ENCODE measurements around the gene ARMC9. TPM values are rescaled to one million over a fixed set of nuclear protein-coding genes. Genes with fewer than 3 reads are reported as not detected.

Gene ARMC9
- total RNA-seq, 1 experiment from 2014 or later = 14.9 TPM

DNA sequence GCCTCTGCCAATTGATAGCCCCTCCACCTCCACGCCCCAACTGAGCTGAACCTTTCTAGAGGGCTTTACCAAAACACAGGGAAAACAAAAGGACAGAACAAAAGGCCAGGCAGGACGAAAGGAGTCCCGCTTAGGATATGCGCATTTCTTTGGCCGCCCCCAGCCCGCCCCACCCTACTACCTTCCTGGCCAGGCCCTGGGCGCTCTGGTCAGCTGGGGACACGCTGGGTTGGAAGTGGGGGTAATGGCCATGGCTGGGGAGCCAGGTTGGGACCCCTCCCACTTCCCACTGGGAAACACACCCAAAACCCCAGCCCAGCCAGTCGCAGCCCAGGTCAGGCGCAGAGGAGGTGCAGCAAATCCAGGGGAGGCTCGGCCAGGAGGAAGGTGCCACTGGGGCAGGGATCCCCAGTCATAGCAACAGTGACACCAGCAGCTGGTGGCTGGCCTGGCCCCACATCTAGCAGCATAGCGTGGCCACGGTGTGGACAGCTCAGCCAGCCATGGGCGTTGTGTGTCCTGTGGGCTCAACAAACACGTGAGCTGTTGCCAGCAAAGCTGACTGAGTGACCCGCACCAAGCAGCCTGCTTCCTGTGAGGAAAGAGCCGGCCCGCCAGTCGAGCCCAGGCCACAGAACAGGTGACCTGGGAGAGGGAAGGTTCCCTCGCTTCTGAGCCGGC is 172.5 kb downstream of the ARMC9 start:
- Histone ChIP-seq H3K27ac (ENCODE audit: low read depth, low read length, poor library complexity, severe bottlenecking) (no peak overlapping the region), H3K36me3 (ENCODE audit: insufficient read depth, low read length, poor library complexity, severe bottlenecking) (no peaks in the 10 kb centered on the region), H3K27me3 (replicated peaks; ENCODE audit: insufficient read depth, low read depth, low read length, poor library complexity) (no peaks in the 10 kb centered on the region), H3K9me3 (ENCODE audit: low read depth, low read length, poor library complexity, severe bottlenecking) (no peaks in the 10 kb centered on the region), H3K4me1 (ENCODE audit: insufficient read depth, low read length, poor library complexity, severe bottlenecking) (no peaks in the 10 kb centered on the region), H3K4me3 (ENCODE audit: low read depth, low read length, poor library complexity, severe bottlenecking) (no peak overlapping the region)
- DNase-seq (ENCODE audit: low spot score) = no peak
- TF ChIP-seq CTCF (conservative IDR thresholded peaks at IDR 0.05; ENCODE audit: low read depth, low read length) (no peak), EZH2 (IDR thresholded peaks at IDR 0.05; ENCODE audit: borderline replicate concordance, low read depth, low read length, poor library complexity, severe bottlenecking) (no peak)
- BruUV-seq (replicated peaks) = no TSS peak
- POLR2A ChIA-PET (ENCODE audit: low non-redundant PET) = no interaction called here
- intact Hi-C loops (cut with micrococcal nuclease; ENCODE audit: unreplicated experiment) = no loop called here
- CTCF ChIA-PET = no interaction called here

- Histone ChIP-seq H3K4me3 (ENCODE audit: low read depth, low read length, poor library complexity, severe bottlenecking) (no peak overlapping the region), H3K27me3 (replicated peaks; ENCODE audit: insufficient read depth, low read depth, low read length, poor library complexity) (no peaks in the 10 kb centered on the region), H3K36me3 (ENCODE audit: insufficient read depth, low read length, poor library complexity, severe bottlenecking) (no peaks in the 10 kb centered on the region), H3K9me3 (ENCODE audit: low read depth, low read length, poor library complexity, severe bottlenecking) (no peaks in the 10 kb centered on the region), H3K27ac (ENCODE audit: low read depth, low read length, poor library complexity, severe bottlenecking) (no peak overlapping the region), H3K4me1 (ENCODE audit: insufficient read depth, low read length, poor library complexity, severe bottlenecking) (no peaks in the 10 kb centered on the region)
- TF ChIP-seq EZH2 (IDR thresholded peaks at IDR 0.05; ENCODE audit: borderline replicate concordance, low read depth, low read length, poor library complexity, severe bottlenecking) = no peak
- BruUV-seq (replicated peaks) = no TSS peak
- ChIA-PET POLR2A (ENCODE audit: low non-redundant PET) (no interaction called here), CTCF (no interaction called here)
- intact Hi-C loops (cut with micrococcal nuclease; ENCODE audit: unreplicated experiment) = no loop called here
- DNase-seq (ENCODE audit: low spot score) = no peak
Measured at GRCh38 chr2:231371430-231372054, 173.1 kb downstream of the ARMC9 start.

GRCh38 chr2:231372326-231372725 is 173.9 kb downstream of the ARMC9 start:
- POLR2A ChIA-PET (ENCODE audit: low non-redundant PET) = no interaction called here
- intact Hi-C loops (cut with micrococcal nuclease; ENCODE audit: unreplicated experiment) = no loop called here
- TF ChIP-seq EZH2 (IDR thresholded peaks at IDR 0.05; ENCODE audit: borderline replicate concordance, low read depth, low read length, poor library complexity, severe bottlenecking) = no peak

GRCh38 chr2:231373184-231373583 is 174.8 kb downstream of the ARMC9 start:
- ChIA-PET CTCF (no interaction called here), POLR2A (ENCODE audit: low non-redundant PET) (no interaction called here)
- DNase-seq (ENCODE audit: low spot score) = no peak
- intact Hi-C loops (cut with micrococcal nuclease; ENCODE audit: unreplicated experiment) = no loop called here
- H3K36me3 ChIP-seq (ENCODE audit: insufficient read depth, low read length, poor library complexity, severe bottlenecking) = no peaks in the 10 kb centered on the region
- H3K27ac ChIP-seq (ENCODE audit: low read depth, low read length, poor library complexity, severe bottlenecking) = no peak overlapping the region
- no TSS peak for BruUV-seq (replicated peaks)
- no peaks in the 10 kb centered on the region for H3K27me3 ChIP-seq (replicated peaks; ENCODE audit: insufficient read depth, low read depth, low read length, poor library complexity)
- H3K4me3 ChIP-seq (ENCODE audit: low read depth, low read length, poor library complexity, severe bottlenecking) = no peak overlapping the region
- no peaks in the 10 kb centered on the region for H3K9me3 ChIP-seq (ENCODE audit: low read depth, low read length, poor library complexity, severe bottlenecking)
- H3K4me1 ChIP-seq (ENCODE audit: insufficient read depth, low read length, poor library complexity, severe bottlenecking) = no peaks in the 10 kb centered on the region
- TF ChIP-seq EZH2 (IDR thresholded peaks at IDR 0.05; ENCODE audit: borderline replicate concordance, low read depth, low read length, poor library complexity, severe bottlenecking) (no peak), CTCF (conservative IDR thresholded peaks at IDR 0.05; ENCODE audit: low read depth, low read length) (no peak)

More at GRCh38 chr2:231372326-231372725, 173.9 kb downstream of the ARMC9 start:
- no peaks in the 10 kb centered on the region for H3K27me3 ChIP-seq (replicated peaks; ENCODE audit: insufficient read depth, low read depth, low read length, poor library complexity)
- no peaks in the 10 kb centered on the region for H3K4me1 ChIP-seq (ENCODE audit: insufficient read depth, low read length, poor library complexity, severe bottlenecking)
- H3K36me3 ChIP-seq (ENCODE audit: insufficient read depth, low read length, poor library complexity, severe bottlenecking) = no peaks in the 10 kb centered on the region
- no peak overlapping the region for H3K4me3 ChIP-seq (ENCODE audit: low read depth, low read length, poor library complexity, severe bottlenecking)
- no peak overlapping the region for H3K27ac ChIP-seq (ENCODE audit: low read depth, low read length, poor library complexity, severe bottlenecking)
- no TSS peak for BruUV-seq (replicated peaks)
- CTCF ChIA-PET = no interaction called here
- no peak for DNase-seq (ENCODE audit: low spot score)
- no peaks in the 10 kb centered on the region for H3K9me3 ChIP-seq (ENCODE audit: low read depth, low read length, poor library complexity, severe bottlenecking)
